ENCODE results near the gene XRCC3. TPM values are rescaled to one million over a fixed set of nuclear protein-coding genes. Genes with fewer than 3 reads are reported as not detected.
A peak's percentile ranks its signal among the peaks of the same experiment; 100 is the strongest.

XRCC3 gene
- total and polyA plus RNA-seq, 10 of the 15 experiments (the other 5 are each of a cell fraction or from before 2014, with no cell fraction given), result 0.37 to 52.0 (median 26.8) TPM

GRCh38 chr14:103698380-103699260 is 16.6 kb downstream of the XRCC3 start:
- Histone ChIP-seq H3K4me2 (ENCODE audit: control insufficient read depth, insufficient read depth) (no peak overlapping the region), H3K4me3 (no peak overlapping the region), H3K27ac (ENCODE audit: control insufficient read depth, insufficient read depth) (no peak overlapping the region), H2AFZ (ENCODE audit: control insufficient read depth, low read depth, low read length) (no peak overlapping the region), H3K79me2 (ENCODE audit: control insufficient read depth, insufficient read depth, low read length) (no peaks in the 10 kb centered on the region), H4K20me1 (ENCODE audit: control insufficient read depth, insufficient read depth) (no peaks in the 10 kb centered on the region), H3K4me1 (ENCODE audit: control insufficient read depth, insufficient read depth, low read length) (no peaks in the 10 kb centered on the region; the same call in 1 of the 2 replicates), H3K9ac (ENCODE audit: control insufficient read depth, insufficient read depth, low read length) (no peak overlapping the region), H3K27me3 (replicated peaks in 1 of 2; ENCODE audit: control insufficient read depth in 2 of 2, insufficient read depth in 2 of 2, low read length in 1 of 2) (no peaks in the 10 kb centered on the region), H3K9me3 (replicated peaks; ENCODE audit: control insufficient read depth, insufficient read depth, low read length) (no peaks in the 10 kb centered on the region), H3K36me3 (ENCODE audit: control insufficient read depth in 2 of 2, insufficient read depth in 2 of 2, low read length in 1 of 2) (peaks cover 8 to 36% of the 10 kb centered on the region in 2 experiments; a peak in 3 of 4 replicates)
- ATAC-seq, result peak; percentile 44
- TF ChIP-seq MEF2B (IDR thresholded peaks at IDR 0.05; ENCODE audit: partially characterized antibody, poor library complexity, severe bottlenecking) (no peak), SIN3A (IDR thresholded peaks at IDR 0.05; ENCODE audit: low read depth, low read length) (no peak), EZH2 (IDR thresholded peaks at IDR 0.05; ENCODE audit: borderline replicate concordance, control insufficient read depth, low read depth, low read length) (no peak), IRF5 (IDR thresholded peaks at IDR 0.05; ENCODE audit: borderline replicate concordance) (no peak), YBX1 (IDR thresholded peaks at IDR 0.05) (no peak), MTA3 (IDR thresholded peaks at IDR 0.05; ENCODE audit: borderline replicate concordance, low read length) (no peak), EED (IDR thresholded peaks at IDR 0.05; ENCODE audit: low read depth) (no peak), USF1 (IDR thresholded peaks at IDR 0.05; ENCODE audit: borderline replicate concordance, extremely low read length, insufficient read depth, low read depth, low read length) (no peak), MLLT1 (IDR thresholded peaks at IDR 0.05) (no peak), HDAC6 (IDR thresholded peaks at IDR 0.05; ENCODE audit: unreplicated experiment) (no peak), POLR2A (IDR thresholded peaks at IDR 0.05; ENCODE audit: low read depth, low read length) (peak; percentile 70; the same call in 1 of the 2 replicates), BCL3 (IDR thresholded peaks at IDR 0.05; ENCODE audit: borderline replicate concordance, insufficient read depth, low read depth, low read length, poor library complexity, severe bottlenecking) (peak; percentile 23), TCF12 (IDR thresholded peaks at IDR 0.05; ENCODE audit: low read depth, low read length) (0 out of 2 replicates have a peak, but pooled peaks have one; percentile 5), HDAC2 (IDR thresholded peaks at IDR 0.05) (no peak), SMARCA5 (IDR thresholded peaks at IDR 0.05) (no peak), ETV6 (conservative IDR thresholded peaks at IDR 0.05 in 1 of 2, IDR thresholded peaks at IDR 0.05 in 1 of 2; ENCODE audit: borderline replicate concordance in 1 of 2, low read depth in 1 of 2) (no peak)
- ChIA-PET POLR2A (no interaction called here), RAD21 (ENCODE audit: unreplicated experiment) (no interaction called here), SMC1A (ENCODE audit: uncharacterized antibody, unreplicated experiment) (interaction anchor here (0.6 to 0.9 kb wide), 3 partner anchors 107 to 1422 kb away, joined by 3 read pairs; no protein-coding TSS in a partner anchor), CTCF (no interaction called here)
- intact Hi-C loops (cut with micrococcal nuclease; ENCODE audit: unreplicated experiment), result no loop called here
- in situ Hi-C loops (cut with MboI), result no loop called here
- FAIRE-seq, result no peak
- 66% methylated on average over 30 of the region's 33 CpGs for WGBS (ENCODE audit: insufficient coverage, insufficient replicate concordance, low lambda C conversion rate, missing lambda C conversion rate)
- no peak for DNase-seq (ENCODE audit: low read depth, low spot score)
- no TSS peak for BruUV-seq (replicated peaks)
